ENCODE results near the gene KREMEN1.

The KREMEN1 gene

DNA sequence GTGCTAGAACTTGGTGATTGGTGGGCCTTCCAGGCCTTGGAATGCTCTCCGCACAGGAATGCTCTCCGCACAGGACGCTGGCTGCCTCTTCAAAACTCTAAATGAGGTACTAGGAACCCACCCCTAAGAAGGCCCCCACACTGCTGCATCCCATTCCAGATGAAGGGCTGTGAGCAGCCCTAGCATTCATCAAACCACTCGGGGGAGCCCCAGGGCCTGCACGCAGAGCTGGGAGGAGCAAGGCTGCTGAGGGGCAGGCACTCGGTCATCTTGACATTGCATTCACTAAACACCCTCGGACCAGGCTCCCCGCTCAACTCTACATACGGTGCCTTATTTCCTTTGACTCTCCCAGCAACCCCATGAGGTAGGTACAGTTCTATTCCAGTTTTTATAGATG is 83.7 kb downstream of the KREMEN1 start:
- ATAC-seq (ENCODE audit: insufficient read depth, low read depth) (no peak), DNase-seq (no peak)
- TF ChIP-seq EZH2 (IDR thresholded peaks at IDR 0.05; ENCODE audit: borderline replicate concordance, low read depth, low read length, severe bottlenecking): no peak
- TF ChIP-seq, protein P1, sequence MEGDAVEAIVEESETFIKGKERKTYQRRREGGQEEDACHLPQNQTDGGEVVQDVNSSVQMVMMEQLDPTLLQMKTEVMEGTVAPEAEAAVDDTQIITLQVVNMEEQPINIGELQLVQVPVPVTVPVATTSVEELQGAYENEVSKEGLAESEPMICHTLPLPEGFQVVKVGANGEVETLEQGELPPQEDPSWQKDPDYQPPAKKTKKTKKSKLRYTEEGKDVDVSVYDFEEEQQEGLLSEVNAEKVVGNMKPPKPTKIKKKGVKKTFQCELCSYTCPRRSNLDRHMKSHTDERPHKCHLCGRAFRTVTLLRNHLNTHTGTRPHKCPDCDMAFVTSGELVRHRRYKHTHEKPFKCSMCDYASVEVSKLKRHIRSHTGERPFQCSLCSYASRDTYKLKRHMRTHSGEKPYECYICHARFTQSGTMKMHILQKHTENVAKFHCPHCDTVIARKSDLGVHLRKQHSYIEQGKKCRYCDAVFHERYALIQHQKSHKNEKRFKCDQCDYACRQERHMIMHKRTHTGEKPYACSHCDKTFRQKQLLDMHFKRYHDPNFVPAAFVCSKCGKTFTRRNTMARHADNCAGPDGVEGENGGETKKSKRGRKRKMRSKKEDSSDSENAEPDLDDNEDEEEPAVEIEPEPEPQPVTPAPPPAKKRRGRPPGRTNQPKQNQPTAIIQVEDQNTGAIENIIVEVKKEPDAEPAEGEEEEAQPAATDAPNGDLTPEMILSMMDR (IDR thresholded peaks at IDR 0.05; ENCODE audit: borderline replicate concordance, extremely low read depth, low read length, poor library complexity, severe bottlenecking): peak; percentile 21
- no peaks in the 10 kb centered on the region for H3K27me3 ChIP-seq (ENCODE audit: insufficient read depth, low read length, poor library complexity)
- no peaks in the 10 kb centered on the region for H3K9me3 ChIP-seq (ENCODE audit: insufficient read depth, low read length, severe bottlenecking)
- no peaks in the 10 kb centered on the region for H3K36me3 ChIP-seq (ENCODE audit: insufficient read depth, low read length)
- no peaks in the 10 kb centered on the region for H3K79me2 ChIP-seq (ENCODE audit: insufficient read depth, low read length)
- no peak overlapping the region for H2AFZ ChIP-seq (ENCODE audit: low read depth, low read length)
- H3K9ac ChIP-seq (ENCODE audit: low read depth, low read length): no peak overlapping the region
- H3K4me2 ChIP-seq (ENCODE audit: insufficient read depth, low read length): no peak overlapping the region
- H4K20me1 ChIP-seq (ENCODE audit: insufficient read depth, low read length): no peaks in the 10 kb centered on the region
- peaks cover 15% of the 10 kb centered on the region for H3K4me1 ChIP-seq (ENCODE audit: insufficient read depth, low read length)
- no peak overlapping the region for H3K27ac ChIP-seq (ENCODE audit: low read length)
- no peak overlapping the region for H3K4me3 ChIP-seq (ENCODE audit: low read depth in 1 of 2, low read length in 2 of 2)

DNA sequence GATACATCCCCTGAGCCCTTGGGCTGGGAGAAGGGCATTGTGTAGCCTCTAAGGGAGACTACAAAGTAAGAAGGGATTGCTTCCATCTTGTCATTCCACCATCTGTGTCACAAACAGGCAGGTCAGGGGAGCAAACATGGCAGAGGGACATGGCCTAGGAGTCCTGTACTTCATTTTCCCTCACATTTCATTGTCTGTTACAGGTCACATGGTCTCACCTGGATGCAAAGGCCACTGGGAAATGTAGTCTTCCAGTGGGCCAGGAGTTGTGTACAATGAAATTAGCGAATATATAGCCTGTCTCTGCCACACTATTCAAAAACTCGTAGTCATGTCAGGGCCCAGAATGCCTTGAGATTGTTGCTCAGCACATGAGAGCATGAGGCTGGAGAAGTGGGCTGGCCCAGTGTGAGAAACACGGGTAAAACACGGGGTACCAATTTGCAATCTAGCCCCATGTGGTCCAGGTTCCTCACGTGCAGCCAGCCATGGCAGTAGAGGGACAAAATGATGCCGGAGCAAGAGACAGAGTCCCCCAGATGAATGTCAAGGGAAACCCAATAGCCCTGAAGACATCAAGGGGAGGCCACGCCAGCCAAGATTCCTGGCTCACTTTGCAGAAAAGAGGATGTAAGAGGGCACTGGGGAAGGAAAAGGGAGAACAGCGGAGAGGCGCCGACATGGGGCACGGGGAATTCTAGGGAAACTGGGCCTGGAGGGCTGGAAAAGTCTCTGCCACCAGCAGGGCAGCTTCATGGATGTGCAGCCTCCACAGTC is 85.1 kb downstream of the KREMEN1 start:
- no peak for ATAC-seq (ENCODE audit: insufficient read depth, low read depth)
- H3K4me2 ChIP-seq (ENCODE audit: insufficient read depth, low read length): no peak overlapping the region
- no peak overlapping the region for H2AFZ ChIP-seq (ENCODE audit: low read depth, low read length)

DNA sequence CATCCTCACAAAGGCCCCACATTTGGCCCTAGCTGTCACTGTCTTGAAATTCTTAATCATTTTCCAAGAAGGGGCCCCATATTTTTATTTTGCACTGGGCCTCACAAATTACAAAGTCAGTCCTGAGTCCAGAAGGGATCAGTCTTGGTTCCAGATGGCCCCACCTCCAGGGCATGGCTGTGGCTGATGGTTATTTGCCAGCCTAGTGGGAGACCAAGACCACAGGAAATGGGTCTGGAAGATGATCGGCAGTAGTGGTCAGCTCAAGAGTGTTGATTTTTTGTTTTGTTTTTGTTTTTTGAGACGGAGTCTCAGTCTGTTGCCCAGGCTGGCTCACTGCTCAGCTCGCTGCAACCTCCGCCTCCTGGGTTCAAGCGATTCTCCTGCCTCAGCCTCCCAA is 85.7 kb downstream of the KREMEN1 start:
- ATAC-seq (ENCODE audit: insufficient read depth, low read depth): no peak
- no peaks in the 10 kb centered on the region for H3K27me3 ChIP-seq (ENCODE audit: insufficient read depth, low read length, poor library complexity)

More for the DNA sequence above, 85.1 kb downstream of the KREMEN1 start:
- Histone ChIP-seq H4K20me1 (ENCODE audit: insufficient read depth, low read length) (no peaks in the 10 kb centered on the region), H3K4me1 (ENCODE audit: insufficient read depth, low read length) (peaks cover 15% of the 10 kb centered on the region), H3K27me3 (ENCODE audit: insufficient read depth, low read length, poor library complexity) (no peaks in the 10 kb centered on the region), H3K9ac (ENCODE audit: low read depth, low read length) (no peak overlapping the region), H3K36me3 (ENCODE audit: insufficient read depth, low read length) (no peaks in the 10 kb centered on the region), H3K4me3 (ENCODE audit: low read depth in 1 of 2, low read length in 2 of 2) (no peak overlapping the region), H3K27ac (ENCODE audit: low read length) (no peak overlapping the region), H3K9me3 (ENCODE audit: insufficient read depth, low read length, severe bottlenecking) (no peaks in the 10 kb centered on the region), H3K79me2 (ENCODE audit: insufficient read depth, low read length) (no peaks in the 10 kb centered on the region)
- no peak for DNase-seq
- no peak for TF ChIP-seq EZH2 (IDR thresholded peaks at IDR 0.05; ENCODE audit: borderline replicate concordance, low read depth, low read length, severe bottlenecking)
- TF ChIP-seq, protein P1 (IDR thresholded peaks at IDR 0.05; ENCODE audit: borderline replicate concordance, extremely low read depth, low read length, poor library complexity, severe bottlenecking): no peak

DNA sequence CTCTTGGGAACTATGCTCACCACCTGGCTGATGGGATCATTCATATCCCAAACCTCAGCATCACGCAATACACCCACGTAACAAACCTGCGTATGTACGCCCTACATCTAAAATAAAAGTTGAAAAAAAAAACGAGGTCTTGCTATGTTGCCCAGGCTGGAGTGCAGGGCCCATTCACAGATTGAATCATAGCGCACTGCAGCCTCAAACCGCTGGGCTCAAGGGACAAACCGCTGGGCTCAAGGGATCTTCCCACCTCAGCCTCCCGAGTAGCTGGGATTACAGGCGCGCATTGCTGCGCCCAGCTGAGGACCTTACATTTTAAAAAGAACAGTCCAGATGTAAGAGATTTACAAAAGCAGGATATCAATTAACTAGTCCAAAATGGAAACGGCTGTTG is 91.0 kb downstream of the KREMEN1 start:
- Histone ChIP-seq H2AFZ (ENCODE audit: low read depth, low read length) (no peak overlapping the region), H3K27ac (ENCODE audit: low read length) (no peak overlapping the region), H3K79me2 (ENCODE audit: insufficient read depth, low read length) (no peaks in the 10 kb centered on the region), H3K36me3 (ENCODE audit: insufficient read depth, low read length) (no peaks in the 10 kb centered on the region), H3K4me1 (ENCODE audit: insufficient read depth, low read length) (peaks cover 30% of the 10 kb centered on the region), H3K9ac (ENCODE audit: low read depth, low read length) (no peak overlapping the region), H3K9me3 (ENCODE audit: insufficient read depth, low read length, severe bottlenecking) (no peaks in the 10 kb centered on the region), H3K4me2 (ENCODE audit: insufficient read depth, low read length) (no peak overlapping the region), H3K4me3 (ENCODE audit: low read depth in 1 of 2, low read length in 2 of 2) (no peak overlapping the region), H4K20me1 (ENCODE audit: insufficient read depth, low read length) (no peaks in the 10 kb centered on the region), H3K27me3 (ENCODE audit: insufficient read depth, low read length, poor library complexity) (no peaks in the 10 kb centered on the region)
- DNase-seq: no peak
- TF ChIP-seq, protein P1 (IDR thresholded peaks at IDR 0.05; ENCODE audit: borderline replicate concordance, extremely low read depth, low read length, poor library complexity, severe bottlenecking): no peak
- TF ChIP-seq EZH2 (IDR thresholded peaks at IDR 0.05; ENCODE audit: borderline replicate concordance, low read depth, low read length, severe bottlenecking): no peak
- no peak for ATAC-seq (ENCODE audit: insufficient read depth, low read depth)

More for the DNA sequence above, 85.7 kb downstream of the KREMEN1 start:
- Histone ChIP-seq H3K27ac (ENCODE audit: low read length) (no peak overlapping the region), H3K4me1 (ENCODE audit: insufficient read depth, low read length) (peaks cover 15% of the 10 kb centered on the region), H4K20me1 (ENCODE audit: insufficient read depth, low read length) (no peaks in the 10 kb centered on the region), H3K36me3 (ENCODE audit: insufficient read depth, low read length) (no peaks in the 10 kb centered on the region), H3K4me2 (ENCODE audit: insufficient read depth, low read length) (no peak overlapping the region), H3K4me3 (ENCODE audit: low read depth in 1 of 2, low read length in 2 of 2) (no peak overlapping the region), H3K9ac (ENCODE audit: low read depth, low read length) (no peak overlapping the region), H3K9me3 (ENCODE audit: insufficient read depth, low read length, severe bottlenecking) (no peaks in the 10 kb centered on the region), H2AFZ (ENCODE audit: low read depth, low read length) (no peak overlapping the region), H3K79me2 (ENCODE audit: insufficient read depth, low read length) (no peaks in the 10 kb centered on the region)
- no peak for DNase-seq
- no peak for TF ChIP-seq EZH2 (IDR thresholded peaks at IDR 0.05; ENCODE audit: borderline replicate concordance, low read depth, low read length, severe bottlenecking)

Measured in DND-41 (cell line).